GM12872 (cell line): ENCODE data around the gene STON2.

ENCODE experiments used
- CTCF ChIP-seq: IDR thresholded peaks from 3 replicates; pipeline ENCODE4 v1.5.1; 2011; ENCODE audit warnings: low read depth, mild to moderate bottlenecking, low read length, moderate library complexity; ENCODE audit not compliant: insufficient read depth

The STON2 gene

DNA sequence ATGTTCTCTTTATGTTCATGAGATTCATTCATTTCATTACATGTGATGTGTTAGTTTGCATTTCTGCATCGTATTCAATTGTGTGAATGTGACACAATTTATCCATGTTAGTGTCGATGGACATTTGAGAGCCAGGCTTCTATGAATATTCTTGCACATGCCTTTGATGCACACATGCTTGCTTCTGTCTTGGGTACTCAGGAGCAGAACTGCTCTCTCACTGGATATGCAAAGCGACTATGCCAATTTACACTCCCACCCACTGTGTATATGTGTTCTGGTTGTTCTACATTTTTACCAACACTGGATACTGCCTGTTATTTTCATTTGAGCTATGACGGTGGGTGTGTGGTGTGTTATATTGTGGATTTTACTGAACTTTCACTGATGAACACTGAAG lies 95.1 kb downstream of the STON2 start:
- no peak for TF ChIP-seq CTCF

DNA sequence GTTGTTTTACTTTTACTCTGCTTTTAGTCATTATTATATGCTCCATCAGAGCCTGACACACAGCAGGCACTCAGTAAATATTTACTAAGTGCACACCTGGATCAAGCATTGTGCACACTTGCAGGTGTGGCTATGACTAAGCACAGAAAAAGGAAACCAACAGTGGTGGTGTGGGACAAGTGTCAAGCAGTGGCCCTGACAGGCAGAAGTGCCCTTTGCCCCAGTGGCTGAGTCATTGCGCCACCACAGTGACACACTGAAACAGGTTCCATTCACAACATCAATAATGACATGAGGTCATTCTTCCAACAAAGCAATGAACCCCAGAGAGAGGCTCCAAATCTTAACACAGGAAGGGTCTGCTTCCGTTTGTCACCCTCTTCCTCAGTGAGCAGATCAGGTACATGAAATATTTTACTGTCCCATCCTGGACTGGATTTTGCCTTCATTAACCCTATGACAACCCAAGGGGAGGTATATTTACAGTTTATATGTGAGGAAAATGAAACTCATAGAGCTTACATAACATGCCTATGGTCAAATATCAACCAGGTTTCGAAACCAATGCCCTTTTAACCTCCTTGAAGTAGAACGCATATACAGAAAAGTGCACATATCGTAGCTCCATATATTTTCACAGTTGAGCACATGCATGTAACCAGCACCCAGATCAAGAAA lies 96.7 kb downstream of the STON2 start:
- no peak for TF ChIP-seq CTCF

DNA sequence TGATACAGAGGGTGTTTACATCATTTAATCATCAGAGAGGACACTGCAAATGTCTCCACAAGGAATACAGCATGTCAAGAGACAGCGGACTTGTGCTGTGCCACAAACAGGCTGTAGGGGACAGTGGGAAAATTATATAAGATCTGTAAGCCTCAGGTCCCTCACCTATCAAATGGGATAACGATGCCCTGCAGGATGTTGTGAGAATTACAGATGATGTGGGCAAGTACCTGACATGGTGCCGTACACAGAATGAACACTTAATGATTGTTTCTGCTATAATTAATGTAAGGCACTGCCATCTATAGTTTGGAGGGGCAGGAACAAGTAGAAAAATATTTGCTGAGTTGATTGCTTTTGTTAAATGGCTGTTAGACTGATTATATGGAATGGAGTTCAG lies 97.5 kb downstream of the STON2 start:
- 0 out of 3 replicates have a peak, but pooled peaks have one; percentile 20 for TF ChIP-seq CTCF

DNA sequence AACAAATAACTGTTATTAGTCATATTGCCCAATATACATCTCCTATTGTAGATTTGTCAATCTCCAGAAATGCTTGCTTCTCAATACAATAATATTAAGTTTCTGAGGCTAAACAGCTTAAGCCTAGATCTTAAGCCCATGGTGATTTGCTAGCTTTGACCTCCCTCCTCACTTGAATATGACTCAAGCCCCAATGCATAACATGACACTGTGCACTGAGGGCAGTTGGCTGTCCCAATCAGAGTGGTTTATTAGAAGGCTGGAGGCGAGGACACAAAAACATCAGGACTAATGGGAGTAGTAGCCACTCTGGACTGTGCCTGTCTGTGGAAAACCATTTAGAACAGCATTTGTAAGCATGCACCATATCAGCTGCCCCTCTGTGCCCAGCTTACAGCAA lies 98.3 kb downstream of the STON2 start:
- TF ChIP-seq CTCF, result no peak

DNA sequence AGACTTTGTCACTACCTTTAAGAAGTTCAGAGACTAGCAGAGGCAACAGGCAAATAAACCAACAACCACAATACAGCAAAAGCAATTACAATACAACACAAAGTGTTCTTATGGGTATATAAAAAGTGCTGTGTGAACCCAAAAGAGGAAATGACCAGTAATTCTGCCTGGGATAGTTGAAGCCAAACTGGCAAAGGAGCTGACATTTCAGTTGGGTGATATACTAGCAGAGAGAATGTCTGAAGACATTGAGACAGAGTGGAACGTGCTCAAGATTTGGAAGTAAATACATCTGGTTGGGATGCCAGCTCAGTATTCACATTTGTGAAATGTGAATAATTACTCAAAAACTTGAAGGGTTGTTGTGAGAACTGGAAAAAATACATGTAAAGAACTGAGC lies 98.8 kb downstream of the STON2 start:
- no peak for TF ChIP-seq CTCF

DNA sequence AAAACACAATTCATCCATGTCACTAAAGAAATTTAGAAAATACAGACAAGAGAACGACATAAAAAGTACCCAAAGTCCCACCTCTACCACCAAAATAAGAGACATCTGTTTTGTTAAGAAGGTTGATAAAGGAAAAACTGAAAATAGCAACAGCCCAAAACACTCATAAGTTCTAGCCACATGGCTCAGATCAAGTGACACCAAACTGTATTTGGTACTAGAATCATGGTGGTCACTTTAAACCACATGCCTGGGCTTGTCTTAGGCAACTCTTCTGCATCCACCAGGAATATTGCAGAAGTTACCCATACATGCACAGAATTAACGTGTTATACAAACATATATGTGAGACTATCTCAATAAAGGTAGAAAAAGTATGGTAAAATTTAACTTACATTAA lies 101.2 kb downstream of the STON2 start:
- TF ChIP-seq CTCF, result no peak

DNA sequence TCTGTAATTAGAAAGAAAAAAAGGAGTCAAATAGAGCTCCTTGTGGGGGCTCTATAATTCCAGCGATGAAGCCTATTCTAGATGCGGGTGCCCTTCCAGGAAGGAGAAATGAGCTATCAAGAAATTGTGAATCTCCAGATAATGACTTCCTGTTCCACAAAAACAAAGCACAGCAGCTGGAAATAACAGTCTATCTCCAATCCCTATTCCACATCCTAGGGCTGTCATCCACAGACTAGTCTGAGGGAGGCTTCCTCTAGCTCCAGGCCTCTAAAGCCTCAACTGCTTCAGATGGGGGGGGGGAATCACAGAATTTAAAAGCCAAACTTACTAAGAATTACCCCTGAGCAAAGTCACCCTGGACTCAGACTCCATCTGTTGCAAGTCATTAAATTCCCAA lies 102.0 kb downstream of the STON2 start:
- no peak for TF ChIP-seq CTCF
